Skin of body (tissue), 2 donors: ENCODE data around the gene ANKRD53. TPM values are rescaled to one million over a fixed set of nuclear protein-coding genes. Genes with fewer than 3 reads are reported as not detected.
A peak's percentile ranks its signal among the peaks of the same experiment; 100 is the strongest.

ENCODE experiments used
- DNase-seq: peaks from one replicate; lab custom pipeline; 2025; lab: John Stamatoyannopoulos, UW
- total RNA-seq: library from RNA; depleted of rRNA; stranded (reverse); fragments of >200 nt; gene quantifications from one replicate; pipeline ENCODE4 v1.2.3, GENCODE V29; 2014

ANKRD53 gene
- total RNA-seq, 1 donor from 2014 or later: 2.1 TPM

DNA sequence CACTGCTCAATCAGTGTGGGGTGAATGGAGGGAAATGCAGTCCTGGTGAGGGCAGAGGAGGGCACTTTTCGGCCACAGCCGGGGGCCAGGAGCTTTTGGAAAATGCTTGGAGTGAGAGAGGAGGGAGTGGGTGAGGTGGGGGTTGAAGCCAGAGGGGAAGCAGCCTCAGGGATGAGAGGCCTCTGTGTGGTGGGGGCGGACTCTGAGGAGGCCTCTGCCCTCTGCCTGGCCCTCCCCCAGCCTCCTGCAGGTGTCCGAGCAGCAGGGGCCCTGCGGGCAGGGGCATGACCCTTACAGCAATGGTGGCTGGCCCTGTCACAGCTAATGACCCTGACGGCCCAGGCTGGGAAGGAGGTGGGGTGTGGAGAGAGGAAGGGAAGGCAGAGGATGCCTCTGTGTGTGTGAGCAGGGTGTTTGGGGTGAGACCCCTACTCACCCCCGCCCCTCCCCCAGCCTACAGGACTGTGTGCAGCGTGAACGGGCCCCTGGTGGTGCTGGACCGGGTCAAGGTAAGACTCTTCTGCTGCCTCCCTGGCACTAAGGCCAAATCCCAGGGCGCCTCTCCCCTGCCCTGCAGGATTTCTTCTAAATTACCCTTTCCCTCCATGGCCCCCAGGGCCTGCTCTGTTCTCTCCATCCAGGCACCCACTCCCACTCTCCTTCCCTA is 35.1 kb upstream of the ANKRD53 start:
- DNase-seq: no peak

DNA sequence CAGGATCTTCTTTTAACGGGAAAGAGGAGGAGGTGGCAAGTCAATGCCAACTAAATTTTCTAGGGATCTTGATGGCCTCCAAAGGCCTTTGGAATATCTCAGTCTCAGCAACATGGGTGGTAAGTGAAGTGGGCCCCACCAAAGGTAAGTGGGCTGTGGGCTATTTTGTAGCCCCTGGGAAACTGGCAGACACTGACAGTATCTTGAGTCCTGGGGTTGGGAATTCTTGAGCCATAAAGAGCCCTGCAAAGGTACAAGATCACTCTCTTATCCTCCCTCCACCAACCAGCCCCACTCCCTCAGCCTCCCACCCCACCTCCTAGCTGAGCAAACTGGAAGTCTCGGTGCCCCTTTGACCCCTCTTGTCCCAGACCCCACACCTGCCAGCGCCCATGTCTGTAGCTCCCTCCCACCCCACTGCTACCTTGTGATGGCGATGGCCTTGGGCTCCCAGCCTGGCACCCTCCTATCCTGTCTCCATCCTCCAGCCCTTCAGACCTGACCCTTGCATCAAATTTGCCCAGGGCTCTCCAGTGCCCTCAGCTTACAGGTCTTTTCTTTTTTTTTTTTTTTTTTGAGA is 34.2 kb upstream of the ANKRD53 start:
- DNase-seq: no peak

DNA sequence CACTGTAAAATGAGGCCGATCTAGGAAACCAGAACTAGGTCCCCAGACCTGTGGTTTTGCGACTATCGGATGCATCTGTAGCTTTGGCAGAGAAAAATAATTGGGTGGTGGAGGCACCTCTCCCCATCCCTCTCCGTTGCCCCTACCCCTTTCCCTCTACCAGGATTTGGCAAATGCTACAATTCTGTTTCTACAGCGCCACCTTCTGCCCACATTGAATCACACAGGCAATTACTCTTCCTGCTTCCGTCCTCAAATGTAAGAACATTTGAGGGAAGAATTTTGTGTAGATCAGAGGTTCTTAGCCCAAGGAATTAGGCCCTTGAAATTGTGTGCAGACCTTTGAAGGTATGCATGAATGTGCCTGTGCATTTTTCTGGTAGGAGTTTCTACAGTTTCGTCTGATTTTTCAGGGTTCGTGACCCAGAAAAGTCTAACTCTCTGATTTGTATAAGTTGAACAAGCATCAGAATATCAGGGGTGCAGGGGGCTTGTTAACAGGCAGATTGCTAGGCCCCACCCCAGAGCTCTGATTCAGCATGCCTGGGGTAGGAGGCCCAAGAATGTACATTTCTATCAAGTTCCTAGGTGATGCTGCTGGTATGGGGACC is 31.5 kb upstream of the ANKRD53 start:
- DNase-seq: peak; percentile 51

DNA sequence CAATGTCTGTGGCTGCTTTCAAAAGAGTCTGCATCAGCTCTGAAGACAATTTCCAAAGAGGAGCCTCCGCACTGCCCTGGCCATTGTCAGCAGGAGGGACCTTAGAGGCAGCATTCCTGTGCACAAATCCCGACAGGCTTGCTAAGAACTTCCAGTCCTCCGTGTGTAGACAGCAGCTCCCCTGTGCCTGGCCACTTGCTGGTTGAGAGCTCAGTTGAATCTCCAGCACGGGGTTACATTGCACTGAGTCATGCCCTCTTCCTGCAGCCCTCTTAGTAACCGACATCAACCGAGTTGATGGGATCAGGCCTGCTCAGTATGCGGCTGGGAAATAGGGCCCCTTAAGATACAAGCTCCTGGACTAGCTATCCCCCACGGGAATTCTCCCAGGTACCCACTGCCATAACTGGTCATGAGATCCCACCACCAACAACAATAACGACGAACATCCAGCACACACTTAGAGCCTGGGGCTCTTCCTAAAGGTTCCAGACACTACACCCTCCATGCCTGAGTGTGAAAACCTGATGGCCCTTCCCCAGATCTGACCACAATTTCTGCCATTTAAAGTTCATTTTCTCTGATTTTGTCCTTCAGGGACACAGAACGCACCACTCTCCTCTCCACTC is 30.8 kb upstream of the ANKRD53 start:
- no peak for DNase-seq

DNA sequence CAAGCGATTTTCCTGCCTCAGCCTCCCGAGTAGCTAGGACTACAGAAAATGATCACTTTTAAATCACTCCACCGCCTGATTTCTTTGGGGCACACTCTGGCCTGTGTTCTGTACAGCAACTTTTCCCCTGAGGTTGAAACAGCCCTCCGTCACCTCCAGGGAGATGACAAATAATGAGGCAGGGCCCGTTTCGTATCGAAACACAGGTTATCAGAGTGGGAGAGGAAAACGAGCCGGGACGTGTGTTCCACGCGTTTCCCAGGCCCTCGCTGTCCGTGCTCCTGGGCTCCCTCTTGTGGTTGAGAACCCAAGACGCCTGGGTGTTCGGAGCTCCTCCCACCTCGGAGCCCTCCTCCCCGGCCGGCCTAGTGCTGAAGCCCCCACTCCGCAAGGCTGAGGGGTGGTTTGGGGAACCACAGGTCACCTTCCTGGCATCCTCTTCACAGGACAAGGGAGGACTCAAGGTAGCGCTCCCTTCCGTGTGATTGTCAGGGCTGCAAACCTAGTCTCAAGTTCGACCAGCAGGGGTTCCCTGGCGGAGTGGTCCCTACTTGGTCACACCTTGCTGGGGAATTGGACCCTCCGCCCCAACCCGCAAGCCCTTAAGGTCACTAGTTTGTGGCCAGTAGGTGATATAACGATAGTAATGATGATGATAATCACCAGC is 30.0 kb upstream of the ANKRD53 start:
- DNase-seq: peak; percentile 43

DNA sequence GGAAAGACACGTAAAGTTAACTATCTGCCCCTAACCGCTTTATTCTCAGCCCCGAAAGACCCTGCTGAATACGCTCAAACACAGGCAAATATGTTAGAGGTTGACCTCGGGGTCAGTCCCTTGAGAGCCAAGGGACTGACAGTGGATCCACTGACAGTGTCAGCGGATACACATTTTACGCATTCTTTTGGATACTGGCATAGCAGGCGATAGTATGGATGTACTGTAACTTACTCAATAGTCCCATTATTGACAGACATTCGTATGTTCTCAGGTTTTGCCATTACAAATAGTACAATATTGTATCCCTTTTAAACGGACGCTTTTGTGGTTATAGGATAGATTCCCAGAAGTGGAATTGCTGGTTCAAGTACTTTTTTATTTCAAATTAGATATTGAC is 29.3 kb upstream of the ANKRD53 start:
- DNase-seq: no peak

DNA sequence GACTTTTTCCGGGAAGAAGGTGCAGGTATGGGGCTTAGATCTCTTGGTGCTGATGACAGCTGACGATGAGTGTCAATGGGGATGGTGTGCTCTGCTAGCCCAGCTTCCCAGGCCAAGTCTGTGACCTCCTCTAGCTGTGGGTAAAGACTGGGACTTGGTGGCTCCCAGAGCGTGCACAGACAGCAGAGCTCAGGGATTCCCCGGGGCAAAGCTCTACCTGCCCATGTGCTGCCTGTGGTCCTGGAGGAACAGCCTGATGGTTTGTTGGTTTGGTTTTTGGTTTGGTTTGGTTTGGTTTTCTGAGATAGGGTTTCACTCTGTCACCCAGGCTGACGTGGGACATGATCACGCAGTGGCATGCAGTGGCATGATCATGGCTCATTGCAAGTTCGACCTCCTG is 23.5 kb upstream of the ANKRD53 start:
- DNase-seq: no peak

DNA sequence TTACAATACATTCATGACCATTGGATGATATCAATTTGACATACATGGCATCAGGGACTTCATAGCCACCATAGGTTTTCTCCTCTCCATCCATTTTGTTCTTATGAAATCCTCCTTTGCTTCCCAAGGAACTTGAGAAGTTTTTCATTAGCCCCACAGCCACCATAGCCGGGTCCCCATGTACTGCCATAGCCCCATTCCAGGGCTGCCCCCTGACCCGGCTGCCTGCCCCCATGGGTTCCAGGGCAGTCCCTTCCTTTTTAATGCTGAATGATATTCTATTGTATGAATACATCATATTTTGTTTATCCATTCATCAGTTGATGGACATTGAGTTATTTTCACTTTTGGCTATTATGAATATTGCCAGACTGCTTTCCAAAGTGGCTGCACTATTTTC is 22.3 kb upstream of the ANKRD53 start:
- no peak for DNase-seq

DNA sequence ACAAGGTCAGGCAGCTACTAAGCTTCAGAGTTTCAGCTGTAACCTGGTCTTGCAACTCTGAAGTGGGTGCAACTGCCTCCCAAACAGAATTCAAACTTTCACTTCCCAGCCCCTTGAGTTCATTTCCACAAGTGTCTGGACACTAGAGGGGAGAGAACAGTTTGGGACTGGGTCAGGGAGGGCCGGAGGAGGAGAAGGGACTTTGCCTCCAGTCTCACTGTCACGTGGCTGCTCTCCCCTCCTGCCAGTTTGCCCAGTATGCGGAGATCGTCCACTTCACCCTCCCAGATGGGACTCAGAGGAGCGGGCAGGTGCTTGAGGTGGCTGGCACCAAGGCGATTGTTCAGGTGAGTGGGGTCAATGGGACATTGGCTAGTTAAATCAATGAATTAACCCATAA is 20.6 kb upstream of the ANKRD53 start:
- DNase-seq: no peak

DNA sequence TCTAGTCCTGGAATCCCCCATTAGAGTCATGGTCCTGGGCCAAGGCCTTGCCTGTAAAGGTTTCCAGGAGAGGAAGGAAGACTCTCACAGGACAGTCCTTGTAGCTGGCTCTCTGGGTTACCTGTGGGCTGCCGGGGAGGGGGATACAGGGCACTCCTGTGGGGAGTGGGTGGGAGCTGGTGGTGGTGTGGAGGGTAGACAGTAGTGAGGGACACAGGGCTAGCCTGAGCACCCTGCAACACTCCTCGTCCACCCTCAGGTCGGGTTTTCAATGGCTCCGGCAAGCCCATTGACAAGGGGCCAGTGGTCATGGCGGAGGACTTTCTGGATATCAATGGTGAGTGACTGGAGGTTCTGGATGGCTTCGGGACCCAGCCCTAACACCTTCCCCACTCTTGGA is 19.7 kb upstream of the ANKRD53 start:
- no peak for DNase-seq

DNA sequence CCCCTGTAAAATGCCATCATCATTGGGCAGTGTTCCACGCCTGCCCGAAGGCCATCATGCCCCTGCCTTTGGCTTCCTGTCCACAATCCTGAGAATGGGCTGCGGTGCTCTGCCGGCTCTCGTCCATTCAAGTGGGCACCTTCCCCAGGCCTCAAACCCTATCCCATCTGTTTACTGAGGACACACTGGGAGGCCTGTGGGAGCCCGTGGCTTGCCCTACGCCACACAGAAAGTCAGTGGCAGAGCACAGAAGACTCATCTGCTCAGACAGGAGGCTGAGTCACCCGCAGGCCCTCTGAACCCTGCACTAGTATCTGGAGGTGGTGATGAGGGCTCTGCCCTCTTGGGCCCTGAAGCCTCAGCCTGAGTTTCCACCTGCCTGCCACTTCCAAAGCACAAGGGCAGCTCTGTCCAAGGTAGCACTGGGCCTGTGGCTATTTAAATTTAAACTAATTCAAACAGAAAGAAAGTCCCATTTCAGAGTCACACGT is 19.1 kb upstream of the ANKRD53 start:
- no peak for DNase-seq

DNA sequence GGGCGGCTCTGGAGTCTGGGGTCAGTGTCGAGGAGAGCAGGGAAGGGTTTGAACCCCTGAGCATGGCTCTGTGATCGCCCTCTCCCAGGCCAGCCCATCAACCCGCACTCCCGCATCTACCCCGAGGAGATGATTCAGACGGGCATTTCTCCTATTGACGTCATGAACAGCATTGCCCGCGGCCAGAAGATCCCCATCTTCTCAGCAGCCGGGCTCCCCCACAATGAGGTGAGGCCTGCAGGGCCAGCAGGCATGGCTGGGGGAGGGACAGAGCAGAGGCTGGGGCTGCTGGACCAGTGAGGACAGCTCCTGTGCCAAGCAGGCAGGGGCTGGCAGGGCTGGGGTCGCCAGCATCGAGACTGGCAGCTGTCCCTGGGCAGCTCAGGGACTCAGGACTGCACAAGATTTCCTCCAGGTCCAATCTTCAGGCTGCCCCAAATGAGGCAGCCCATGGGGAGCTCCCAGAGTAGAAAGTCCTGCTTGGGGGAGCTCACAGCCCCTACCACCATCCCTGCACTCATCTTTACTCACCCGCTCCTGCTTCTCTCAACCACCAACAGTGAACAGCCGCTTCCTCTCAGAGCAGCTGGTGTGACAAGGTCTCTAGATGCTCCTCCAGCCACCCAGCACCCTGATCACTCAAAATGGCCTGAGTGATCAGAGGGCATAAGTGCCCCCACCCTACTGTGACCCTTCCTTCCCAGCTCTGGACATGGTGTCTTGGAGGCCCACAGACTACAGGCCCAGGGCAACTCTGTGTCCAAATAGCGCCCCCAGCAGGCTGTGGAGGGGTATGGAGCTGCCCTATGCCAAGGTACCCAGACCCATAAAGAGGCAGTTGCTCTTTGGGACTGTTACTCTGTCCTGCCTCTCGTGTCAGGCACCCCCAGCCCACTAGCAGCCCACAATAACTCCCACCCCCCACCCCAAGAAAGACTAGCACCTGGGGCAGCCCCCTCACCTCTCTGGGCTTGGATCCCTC is 18.3 kb upstream of the ANKRD53 start:
- no peak for DNase-seq

DNA sequence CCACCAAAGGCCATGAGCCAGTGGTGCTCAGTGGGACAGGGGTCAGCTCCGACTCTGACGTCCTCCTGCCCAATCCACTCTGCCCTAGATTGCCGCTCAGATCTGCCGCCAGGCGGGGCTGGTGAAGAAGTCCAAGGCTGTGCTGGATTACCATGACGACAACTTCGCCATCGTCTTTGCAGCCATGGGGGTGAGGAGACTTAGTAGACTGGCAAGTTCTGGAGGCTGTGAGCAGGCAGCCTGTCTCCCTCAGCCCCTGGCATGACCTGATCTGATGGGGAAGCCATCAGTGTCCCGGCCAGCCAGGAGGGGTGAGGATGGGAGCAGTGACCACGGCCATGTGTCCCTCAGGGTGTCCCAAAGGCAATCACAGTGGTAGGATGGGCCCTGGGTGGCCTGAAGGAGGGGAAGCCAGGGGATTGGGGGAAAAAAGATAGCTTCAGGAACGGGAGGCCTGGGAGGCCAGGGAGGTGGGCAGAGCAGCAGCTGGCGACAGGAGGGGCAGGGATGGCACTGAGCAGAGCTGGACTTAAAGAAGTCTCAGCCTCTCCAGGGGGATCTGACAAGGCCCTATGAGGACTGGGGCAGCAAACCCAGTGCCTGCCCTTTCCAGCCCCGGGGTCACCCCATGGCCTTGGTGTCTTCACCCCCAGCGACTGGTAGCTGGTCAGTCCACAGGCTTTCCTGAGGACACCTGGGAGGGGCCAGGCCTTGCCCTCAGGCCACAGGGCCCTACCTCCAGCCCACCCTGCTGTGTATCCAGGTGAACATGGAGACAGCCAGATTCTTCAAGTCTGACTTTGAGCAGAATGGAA is 17.4 kb upstream of the ANKRD53 start:
- no peak for DNase-seq

DNA sequence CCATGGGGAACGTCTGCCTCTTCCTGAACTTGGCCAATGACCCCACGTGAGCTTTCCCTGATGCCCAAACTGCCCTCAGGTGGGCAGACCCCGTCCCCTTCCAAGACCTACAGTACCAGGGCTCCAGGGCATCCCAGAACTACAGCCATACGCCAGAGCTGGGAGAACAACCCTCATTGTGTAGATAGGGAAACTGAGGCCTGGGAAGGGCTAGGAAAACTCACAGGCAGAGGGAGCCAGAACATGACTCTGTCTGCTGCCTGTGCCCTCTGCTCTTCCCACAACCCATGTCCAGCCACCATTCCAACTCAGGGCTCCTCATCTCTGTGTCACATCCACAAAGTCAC is 16.8 kb upstream of the ANKRD53 start:
- DNase-seq: no peak

DNA sequence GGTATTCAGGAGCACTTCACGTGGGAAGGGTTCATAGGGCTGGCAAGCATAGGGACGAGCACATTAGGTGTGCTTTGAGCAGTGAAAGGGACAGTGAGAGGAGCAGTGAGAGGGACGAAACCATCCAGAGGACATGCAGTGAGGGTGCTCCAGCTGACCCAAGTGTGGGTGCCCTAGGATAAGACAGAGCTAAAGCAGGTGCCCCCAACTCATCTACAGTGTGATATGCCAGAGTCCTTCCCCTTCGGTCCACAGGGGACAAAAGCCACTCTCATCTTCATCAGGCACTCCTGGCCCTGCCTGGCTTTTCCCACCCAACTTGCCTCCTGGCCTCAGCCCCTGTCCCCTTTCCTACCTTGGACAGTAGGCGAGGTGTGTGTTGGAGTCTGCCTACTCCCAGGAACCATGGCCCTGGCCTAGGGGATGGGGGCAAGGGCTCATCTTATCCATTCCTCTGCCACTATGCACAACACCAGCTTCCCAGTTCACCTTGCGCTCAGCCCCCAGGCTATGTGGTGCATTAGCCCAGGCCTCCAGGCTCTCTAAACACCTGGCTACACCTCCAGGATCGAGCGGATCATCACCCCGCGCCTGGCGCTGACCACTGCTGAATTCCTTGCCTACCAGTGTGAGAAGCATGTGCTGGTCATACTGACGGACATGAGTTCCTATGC is 16.1 kb upstream of the ANKRD53 start:
- no peak for DNase-seq

DNA sequence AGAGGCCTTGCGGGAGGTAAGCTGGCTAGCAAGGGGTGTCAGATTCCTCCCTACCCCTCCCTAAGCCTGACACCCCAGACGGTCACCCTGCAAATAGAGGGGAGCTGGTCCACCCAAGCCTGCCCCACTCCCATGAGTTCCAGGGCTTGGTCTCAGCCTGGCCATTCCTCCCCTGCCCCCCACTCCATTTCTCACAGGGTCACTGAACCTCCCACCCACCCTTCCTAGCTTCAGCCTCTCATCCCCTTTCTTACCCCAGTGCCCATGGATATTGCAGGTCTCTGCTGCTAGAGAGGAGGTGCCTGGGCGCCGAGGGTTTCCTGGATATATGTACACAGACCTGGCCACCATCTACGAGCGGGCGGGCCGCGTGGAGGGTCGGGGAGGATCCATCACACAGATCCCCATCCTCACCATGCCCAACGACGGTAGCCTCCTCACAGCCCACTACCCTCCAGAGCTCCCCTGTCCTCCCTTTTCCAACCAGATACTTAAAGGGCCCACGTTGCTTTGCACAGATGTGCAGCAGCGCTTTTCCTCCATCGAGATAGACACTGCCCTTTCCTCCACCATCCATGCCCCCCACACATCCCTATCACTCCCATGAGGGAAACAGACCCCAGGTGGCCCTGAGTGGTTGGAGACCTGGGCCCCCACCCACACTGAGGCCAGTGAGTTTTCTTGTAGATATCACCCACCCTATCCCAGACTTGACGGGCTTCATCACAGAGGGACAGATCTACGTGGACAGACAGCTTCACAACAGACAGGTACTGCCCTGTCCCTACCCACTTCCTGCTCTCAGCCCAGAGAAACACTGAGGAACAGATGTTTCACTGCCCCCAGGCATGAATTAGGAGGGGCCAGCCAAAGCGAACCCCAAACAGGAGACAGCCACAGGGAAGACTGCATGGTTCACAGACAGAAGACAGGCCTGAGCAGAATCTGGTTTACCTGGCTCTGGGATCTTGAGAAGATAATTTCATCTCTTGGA is 15.2 kb upstream of the ANKRD53 start:
- no peak for DNase-seq

DNA sequence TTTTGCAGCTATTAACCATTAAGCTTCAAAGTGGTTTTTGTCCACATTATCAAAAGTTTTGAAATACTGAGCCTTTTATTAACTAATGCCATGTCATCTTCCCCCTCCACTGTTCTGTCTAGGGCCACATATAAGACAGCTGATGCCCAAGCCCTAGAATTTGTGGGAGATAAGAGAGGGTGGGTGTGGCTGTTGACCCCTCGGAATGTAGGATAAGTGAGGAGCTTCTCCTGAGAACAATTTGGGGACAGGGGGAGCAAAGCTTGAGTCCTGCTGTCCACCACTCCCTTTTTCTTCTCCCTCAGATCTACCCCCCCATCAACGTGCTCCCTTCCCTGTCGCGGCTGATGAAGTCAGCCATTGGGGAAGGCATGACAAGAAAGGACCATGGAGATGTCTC is 14.3 kb upstream of the ANKRD53 start:
- no peak for DNase-seq
